MM.1S (cell line): Measurements from ENCODE around the gene ASIC4.

Source experiments
- CTCF ChIP-seq: fragments of 300-600 bp; sonication (generic); IDR thresholded peaks from 2 replicates; pipeline ENCODE4 v1.5.1; 2016; ENCODE audit warnings: antibody characterized with exemption, low read length, mixed read lengths
- EZH2 ChIP-seq: fragments of 300-600 bp; sonication (generic); optimal IDR thresholded peaks from 2 replicates; pipeline ENCODE3; 2017; ENCODE audit warnings: low read depth, mild to moderate bottlenecking, antibody characterized with exemption, low read length, mixed read lengths

- TF ChIP-seq CTCF (no peak), EZH2 (no peak)
Measured at GRCh38 chr2:219527076-219527394, 12.8 kb downstream of the ASIC4 start.
